Body of pancreas (tissue), 4 donors: Measurements from ENCODE around the gene TEX9.

Experiments
- POLR2A ChIP-seq, 3 donors: fragments of 450-650 bp; IDR thresholded peaks; one replicate each; pipeline ENCODE4 v1.6.1; 2016; ENCODE audit warnings: antibody characterized with exemption in 3 of 3, mild to moderate bottlenecking in 2 of 3
- TF ChIP-seq, protein P1 (sequence below), 7 experiments: fragments of 450-650 bp in 4 of 7; fragments of 200-600 bp in 3 of 7; sonication (generic) in 3 of 7; IDR thresholded peaks; one replicate each; pipeline ENCODE4 v1.5.1; 2016 to 2019; ENCODE audit warnings: antibody characterized with exemption in 7 of 7

DNA sequence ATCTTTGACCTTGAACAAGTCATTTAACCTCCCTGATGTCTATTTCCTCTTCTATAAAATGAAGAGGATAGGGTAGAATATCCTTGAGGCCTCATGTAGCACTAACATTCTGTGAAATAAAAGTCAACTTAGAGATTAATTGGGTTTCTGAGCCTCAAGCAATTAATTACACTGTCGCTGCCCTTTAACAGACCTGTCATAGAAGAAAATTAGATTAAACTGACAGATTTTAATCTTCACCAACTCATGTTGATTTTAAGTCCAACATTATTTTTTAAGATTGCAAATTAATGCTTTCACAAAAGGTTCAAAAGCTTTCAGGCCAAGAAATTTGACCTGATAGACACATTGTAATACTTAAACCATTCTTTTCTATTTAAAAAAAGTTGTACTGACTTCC lies 107.8 kb downstream of the TEX9 start:
- TF ChIP-seq, protein P1, sequence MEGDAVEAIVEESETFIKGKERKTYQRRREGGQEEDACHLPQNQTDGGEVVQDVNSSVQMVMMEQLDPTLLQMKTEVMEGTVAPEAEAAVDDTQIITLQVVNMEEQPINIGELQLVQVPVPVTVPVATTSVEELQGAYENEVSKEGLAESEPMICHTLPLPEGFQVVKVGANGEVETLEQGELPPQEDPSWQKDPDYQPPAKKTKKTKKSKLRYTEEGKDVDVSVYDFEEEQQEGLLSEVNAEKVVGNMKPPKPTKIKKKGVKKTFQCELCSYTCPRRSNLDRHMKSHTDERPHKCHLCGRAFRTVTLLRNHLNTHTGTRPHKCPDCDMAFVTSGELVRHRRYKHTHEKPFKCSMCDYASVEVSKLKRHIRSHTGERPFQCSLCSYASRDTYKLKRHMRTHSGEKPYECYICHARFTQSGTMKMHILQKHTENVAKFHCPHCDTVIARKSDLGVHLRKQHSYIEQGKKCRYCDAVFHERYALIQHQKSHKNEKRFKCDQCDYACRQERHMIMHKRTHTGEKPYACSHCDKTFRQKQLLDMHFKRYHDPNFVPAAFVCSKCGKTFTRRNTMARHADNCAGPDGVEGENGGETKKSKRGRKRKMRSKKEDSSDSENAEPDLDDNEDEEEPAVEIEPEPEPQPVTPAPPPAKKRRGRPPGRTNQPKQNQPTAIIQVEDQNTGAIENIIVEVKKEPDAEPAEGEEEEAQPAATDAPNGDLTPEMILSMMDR (IDR thresholded peaks at IDR 0.05): no peak
- no peak for TF ChIP-seq POLR2A (IDR thresholded peaks at IDR 0.05)
